GM12878 (cell line): ENCODE measurements around the gene FAM229A. TPM values are rescaled to one million over a fixed set of nuclear protein-coding genes. Genes with fewer than 3 reads are reported as not detected.

ENCODE experiments used
- ATAC-seq: fragments of 200-7000 bp; cut with Tn5 transposase; 3 replicates; pipeline ENCODE4 v1.9.1; 2020; ENCODE audit warnings: mild to moderate bottlenecking, moderate library complexity
- BruUV-seq: library from RNA; stranded (reverse); fragments of 400-500 nt; replicated peaks from 2 replicates; lab custom pipeline; 2021; lab: Mats Ljungman, UMichigan
- CTCF ChIA-PET: fragments of 300-600 bp; sonication (Branson Sonifier 250); formaldehyde crosslinking; extraction: SDS; loops from one replicate; lab custom pipeline; 2021; ENCODE audit warnings: inconsistent platforms; lab: Yijun Ruan, JAX
- POLR2A ChIA-PET: fragments of 350-600 bp; formaldehyde crosslinking; extraction: SDS; loops from one replicate; lab custom pipeline; 2021; ENCODE audit warnings: inconsistent platforms; lab: Charles Lee
- RAD21 ChIA-PET: fragments of 300-600 bp; sonication (Branson Sonifier 250); formaldehyde crosslinking; loops from one replicate; lab custom pipeline; 2023; ENCODE audit warnings: antibody characterized with exemption; ENCODE audit not compliant: unreplicated experiment; lab: Charles Lee
- SMC1A ChIA-PET: fragments of 300-600 bp; sonication (Branson Sonifier 250); formaldehyde crosslinking; loops from one replicate; lab custom pipeline; 2023; ENCODE audit not compliant: unreplicated experiment, uncharacterized antibody; lab: Charles Lee
- DNase-seq: peaks from one replicate; pipeline ENCODE4 v3.0.0-alpha.2; 2011; ENCODE audit warnings: low read depth, low spot score
- FAIRE-seq: peaks from 3 replicates; lab custom pipeline; 2011; peaks lifted over from hg19 to GRCh38; lab: Jason Lieb, UNC
- H2AFZ ChIP-seq: 2 replicates; pipeline ENCODE4 v1.6.0; 2011; ENCODE audit warnings: low read depth, low read length, control low read depth; ENCODE audit not compliant: control insufficient read depth
- H3K27ac ChIP-seq: 2 replicates; pipeline ENCODE4 v1.5.1; 2011; ENCODE audit warnings: control low read depth; ENCODE audit not compliant: control insufficient read depth, insufficient read depth
- H3K27me3 ChIP-seq, 2 experiments: replicated peaks in 1 of 2; 2 replicates each; pipeline versions ENCODE4 v1.6.0 to v1.6.1; 2011; ENCODE audit warnings: low read length in 1 of 2; ENCODE audit not compliant: control insufficient read depth in 2 of 2, insufficient read depth in 2 of 2
- H3K36me3 ChIP-seq, 2 experiments: 2 replicates each; pipeline ENCODE4 v1.5.1; 2011; ENCODE audit warnings: low read length in 1 of 2; ENCODE audit not compliant: control insufficient read depth in 2 of 2, insufficient read depth in 2 of 2
- H3K4me1 ChIP-seq: 2 replicates; pipeline ENCODE4 v1.6.1; 2011; ENCODE audit warnings: mild to moderate bottlenecking, low read length, moderate library complexity, mixed read lengths; ENCODE audit not compliant: control insufficient read depth, insufficient read depth
- H3K4me2 ChIP-seq: 2 replicates; pipeline ENCODE4 v1.6.0; 2011; ENCODE audit warnings: control low read depth; ENCODE audit not compliant: control insufficient read depth, insufficient read depth
- H3K4me3 ChIP-seq: fragments of 200-600 bp; sonication (generic); 2 replicates; pipeline ENCODE4 v1.5.1; 2016
- H3K79me2 ChIP-seq: 2 replicates; pipeline ENCODE4 v1.6.0; 2011; ENCODE audit warnings: low read length; ENCODE audit not compliant: control insufficient read depth, insufficient read depth
- H3K9ac ChIP-seq: 2 replicates; pipeline ENCODE4 v1.8.0; 2011; ENCODE audit warnings: low read length, control low read depth, mixed read lengths; ENCODE audit not compliant: control insufficient read depth, insufficient read depth
- H3K9me3 ChIP-seq: replicated peaks from 3 replicates; pipeline ENCODE4 v1.5.1; 2011; ENCODE audit warnings: mild to moderate bottlenecking, low read length; ENCODE audit not compliant: control insufficient read depth, insufficient read depth
- H4K20me1 ChIP-seq: 2 replicates; pipeline ENCODE4 v1.6.0; 2011; ENCODE audit not compliant: control insufficient read depth, insufficient read depth
- BACH1 ChIP-seq: fragments of 450-650 bp; IDR thresholded peaks from 2 replicates; pipeline ENCODE4 v1.6.1; 2017; ENCODE audit warnings: mild to moderate bottlenecking, borderline replicate concordance
- CHD1 ChIP-seq: IDR thresholded peaks from 2 replicates; pipeline ENCODE4 v1.6.1; 2012; ENCODE audit warnings: low read depth, low read length, improper control_type of control experiment
- CTCF ChIP-seq, 3 experiments: IDR thresholded peaks in 2 of 3; conservative IDR thresholded peaks in 1 of 3; 2 replicates each; pipeline ENCODE4 v1.5.1; 2011; ENCODE audit warnings: low read depth in 3 of 3, low read length in 3 of 3, mild to moderate bottlenecking in 3 of 3, control low read depth in 2 of 3, moderate library complexity in 2 of 3, inconsistent platforms in 1 of 3, mixed read lengths in 1 of 3; ENCODE audit not compliant: control insufficient read depth in 2 of 3, insufficient read depth in 1 of 3; ENCODE audit errors: extremely low read depth in 1 of 3
- DPF2 ChIP-seq: fragments of 450-650 bp; IDR thresholded peaks from 2 replicates; pipeline ENCODE4 v1.6.1; 2017; ENCODE audit warnings: mild to moderate bottlenecking
- MEF2B ChIP-seq: fragments of 450-650 bp; IDR thresholded peaks from 2 replicates; pipeline ENCODE4 v1.6.1; 2018; ENCODE audit warnings: mild to moderate bottlenecking, moderate library complexity; ENCODE audit not compliant: partially characterized antibody, poor library complexity, severe bottlenecking
- PAX5 ChIP-seq: IDR thresholded peaks from 2 replicates; pipeline ENCODE4 v1.6.1; 2011; ENCODE audit warnings: low read depth, low read length, borderline replicate concordance
- RAD21 ChIP-seq: IDR thresholded peaks from 2 replicates; pipeline ENCODE4 v1.6.1; 2011; ENCODE audit warnings: mild to moderate bottlenecking, low read depth, low read length, moderate library complexity; ENCODE audit not compliant: insufficient read depth
- RBBP5 ChIP-seq: fragments of 200-600 bp; sonication (generic); conservative IDR thresholded peaks from 2 replicates; pipeline ENCODE4 v1.6.1; 2016
- WGBS: methylation state at CpG from one replicate; pipeline ENCODE4 v1.1.6; 2016; ENCODE audit warnings: low lambda C conversion rate; ENCODE audit not compliant: insufficient replicate concordance, insufficient coverage; ENCODE audit errors: missing lambda C conversion rate; 5-methylcytosine and 5-hydroxymethylcytosine counted together
- in situ Hi-C: fragments of 300-500 bp; cut with MboI; formaldehyde crosslinking; loops from 9 replicates; pipeline ENCODE4 v1.14.3; 2018; ENCODE audit warnings: mixed read lengths
- intact Hi-C: fragments of 100-400 bp; cut with micrococcal nuclease; formaldehyde crosslinking; loops from one replicate; pipeline ENCODE4 v1.14.2; 2022; ENCODE audit not compliant: unreplicated experiment
- polyA plus RNA-seq, 11 experiments: library from polyadenylated mRNA; depleted of rRNA in 4 of 11; unstranded in 6 of 11; stranded (reverse) in 5 of 11; fragments of >200 nt; fragmentation: Nextera tagmentation in 4 of 11; fragmentation: Illumina TruSeq in 1 of 11; extraction: Ambion mirVana in 4 of 11; extraction: Trizol in 1 of 11; gene quantifications; 1 replicate in 1 of 11; 2 replicates in 10 of 11; pipeline versions ENCODE4 v1.2.1 to v1.2.3, GENCODE V29; 2011 to 2016; ENCODE audit warnings: inconsistent platforms in 2 of 11, missing spikeins in 2 of 11, low read depth in 1 of 11
- total RNA-seq, 4 experiments: library from RNA; depleted of rRNA in 3 of 4; stranded (reverse); fragments of >200 nt in 3 of 4; fragmentation: Illumina TruSeq in 1 of 4; extraction: Trizol in 1 of 4; gene quantifications; 2 replicates each; pipeline versions ENCODE4 v1.2.1 to v1.2.3, GENCODE V29; 2013 to 2021
- TF ChIP-seq, protein P1 (sequence below): fragments of 150-350 bp; IDR thresholded peaks from 2 replicates; pipeline ENCODE4 v1.6.1; 2016; ENCODE audit warnings: low read depth, low read length
- TF ChIP-seq, protein P2 (sequence below): fragments of 450-650 bp; IDR thresholded peaks from 2 replicates; pipeline ENCODE4 v1.6.1; 2017; ENCODE audit warnings: mild to moderate bottlenecking, low read depth, inconsistent platforms; ENCODE audit not compliant: poor library complexity, severe bottlenecking

The FAM229A gene
- total and polyA plus RNA-seq, 10 of the 15 experiments (the other 5 are each of a cell fraction or from before 2014, with no cell fraction given): 0.02 to 5.3 (median 1.4) TPM; not detected in 1

- Histone ChIP-seq H3K27me3 (no peaks in the 10 kb centered on the region), H3K79me2 (peaks cover 24% of the 10 kb centered on the region), H3K4me1 (peaks cover 38% of the 10 kb centered on the region), H3K9ac (no peak overlapping the region; the same call in 1 of the 2 replicates), H3K4me2 (peak overlapping the region; percentile 78), H3K27ac (peak overlapping the region; percentile 3; the same call in 1 of the 2 replicates), H3K36me3 (peaks cover 35% of the 10 kb centered on the region in 2 experiments), H4K20me1 (no peaks in the 10 kb centered on the region; the same call in 1 of the 2 replicates), H2AFZ (no peak overlapping the region), H3K9me3 (no peaks in the 10 kb centered on the region), H3K4me3 (peak overlapping the region; percentile 80; the same call in 1 of the 2 replicates)
- ATAC-seq: no peak
- ChIA-PET RAD21 (interaction anchor here (0.8 to 2.5 kb wide), 14 partner anchors 12 to 118 kb away, joined by 3 to 13 read pairs (median 4); partner anchors contain the start of genes BSDC1 and LCK), CTCF (interaction anchor here (0.6 to 5.2 kb wide), 20 partner anchors 11 to 356 kb away, joined by 3 to 29 read pairs (median 4); partner anchors contain the start of gene BSDC1), POLR2A (interaction anchor here (0.7 to 2.3 kb wide), 12 partner anchors 9 to 366 kb away, joined by 3 to 10 read pairs (median 4); partner anchors contain the start of genes BSDC1, CCDC28B, HDAC1 and LCK), SMC1A (interaction anchor here (0.7 to 4.1 kb wide), 12 partner anchors 9 to 118 kb away, joined by 3 to 17 read pairs (median 4); partner anchors contain the start of gene BSDC1)
- intact Hi-C loops: no loop called here
- FAIRE-seq: peak; percentile 7
- BruUV-seq: TSS peak; percentile 59
- 7% methylated on average over 3 of the region's 3 CpGs for WGBS
- in situ Hi-C loops: no loop called here
- DNase-seq: no peak
- TF ChIP-seq RAD21 (0 out of 2 replicates have a peak, but pooled peaks have one; percentile 3), DPF2 (no peak), RBBP5 (no peak), CHD1 (no peak), MEF2B (peak; percentile 49), PAX5 (no peak), BACH1 (peak; percentile 37; the same call in 1 of the 2 replicates), CTCF (IDR thresholded peaks at IDR 0.05 in 2 of 3, conservative IDR thresholded peaks at IDR 0.05 in 1 of 3; ENCODE audit: control insufficient read depth in 2 of 3, extremely low read depth in 1 of 3, insufficient read depth in 1 of 3, low read depth in 3 of 3, low read length in 3 of 3) (0 out of 6 replicates have a peak, but pooled peaks of 1 of the 3 experiments have one; percentile 4)
- TF ChIP-seq, protein P1, sequence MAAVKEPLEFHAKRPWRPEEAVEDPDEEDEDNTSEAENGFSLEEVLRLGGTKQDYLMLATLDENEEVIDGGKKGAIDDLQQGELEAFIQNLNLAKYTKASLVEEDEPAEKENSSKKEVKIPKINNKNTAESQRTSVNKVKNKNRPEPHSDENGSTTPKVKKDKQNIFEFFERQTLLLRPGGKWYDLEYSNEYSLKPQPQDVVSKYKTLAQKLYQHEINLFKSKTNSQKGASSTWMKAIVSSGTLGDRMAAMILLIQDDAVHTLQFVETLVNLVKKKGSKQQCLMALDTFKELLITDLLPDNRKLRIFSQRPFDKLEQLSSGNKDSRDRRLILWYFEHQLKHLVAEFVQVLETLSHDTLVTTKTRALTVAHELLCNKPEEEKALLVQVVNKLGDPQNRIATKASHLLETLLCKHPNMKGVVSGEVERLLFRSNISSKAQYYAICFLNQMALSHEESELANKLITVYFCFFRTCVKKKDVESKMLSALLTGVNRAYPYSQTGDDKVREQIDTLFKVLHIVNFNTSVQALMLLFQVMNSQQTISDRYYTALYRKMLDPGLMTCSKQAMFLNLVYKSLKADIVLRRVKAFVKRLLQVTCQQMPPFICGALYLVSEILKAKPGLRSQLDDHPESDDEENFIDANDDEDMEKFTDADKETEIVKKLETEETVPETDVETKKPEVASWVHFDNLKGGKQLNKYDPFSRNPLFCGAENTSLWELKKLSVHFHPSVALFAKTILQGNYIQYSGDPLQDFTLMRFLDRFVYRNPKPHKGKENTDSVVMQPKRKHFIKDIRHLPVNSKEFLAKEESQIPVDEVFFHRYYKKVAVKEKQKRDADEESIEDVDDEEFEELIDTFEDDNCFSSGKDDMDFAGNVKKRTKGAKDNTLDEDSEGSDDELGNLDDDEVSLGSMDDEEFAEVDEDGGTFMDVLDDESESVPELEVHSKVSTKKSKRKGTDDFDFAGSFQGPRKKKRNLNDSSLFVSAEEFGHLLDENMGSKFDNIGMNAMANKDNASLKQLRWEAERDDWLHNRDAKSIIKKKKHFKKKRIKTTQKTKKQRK: no peak
- TF ChIP-seq, protein P2, sequence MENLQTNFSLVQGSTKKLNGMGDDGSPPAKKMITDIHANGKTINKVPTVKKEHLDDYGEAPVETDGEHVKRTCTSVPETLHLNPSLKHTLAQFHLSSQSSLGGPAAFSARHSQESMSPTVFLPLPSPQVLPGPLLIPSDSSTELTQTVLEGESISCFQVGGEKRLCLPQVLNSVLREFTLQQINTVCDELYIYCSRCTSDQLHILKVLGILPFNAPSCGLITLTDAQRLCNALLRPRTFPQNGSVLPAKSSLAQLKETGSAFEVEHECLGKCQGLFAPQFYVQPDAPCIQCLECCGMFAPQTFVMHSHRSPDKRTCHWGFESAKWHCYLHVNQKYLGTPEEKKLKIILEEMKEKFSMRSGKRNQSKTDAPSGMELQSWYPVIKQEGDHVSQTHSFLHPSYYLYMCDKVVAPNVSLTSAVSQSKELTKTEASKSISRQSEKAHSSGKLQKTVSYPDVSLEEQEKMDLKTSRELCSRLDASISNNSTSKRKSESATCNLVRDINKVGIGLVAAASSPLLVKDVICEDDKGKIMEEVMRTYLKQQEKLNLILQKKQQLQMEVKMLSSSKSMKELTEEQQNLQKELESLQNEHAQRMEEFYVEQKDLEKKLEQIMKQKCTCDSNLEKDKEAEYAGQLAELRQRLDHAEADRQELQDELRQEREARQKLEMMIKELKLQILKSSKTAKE: no peak
Measured at GRCh38 chr1:32333251-32333963, 28.9 kb downstream of the FAM229A start.
